Activated naive CD4-positive, alpha-beta T cell treated with anti-CD3 and anti-CD28 coated beads, Interleukin-2, amount 10 ng/mL, durations not matched to agents 7 days and 5 days (primary cell): ENCODE data around the gene DTNB.
"Not testable (repeated sequence)": the region's sequence is repeated elsewhere in the genome, so short reads cannot be mapped to it uniquely, and the experiment has no call there.

ENCODE experiments used
- CTCF ChIA-PET: fragments of 350-600 bp; sonication (Branson Sonifier 250); formaldehyde crosslinking; loops from one replicate; lab custom pipeline; 2021; ENCODE audit warnings: antibody characterized with exemption; lab: Charles Lee
- DNase-seq: peaks from one replicate; pipeline ENCODE4 v3.0.0-alpha.2; 2020
- H3K27ac Mint-ChIP-seq: one replicate; pipeline ENCODE4 v1.8.0; 2021; ENCODE audit warnings: mild to moderate bottlenecking, moderate library complexity, mixed read lengths
- H3K27me3 Mint-ChIP-seq: one replicate; pipeline ENCODE4 v1.8.0; 2021; ENCODE audit warnings: mild to moderate bottlenecking, mixed read lengths
- H3K36me3 Mint-ChIP-seq: one replicate; pipeline ENCODE4 v1.8.0; 2021; ENCODE audit warnings: mixed read lengths
- H3K4me1 Mint-ChIP-seq: one replicate; pipeline ENCODE4 v1.8.0; 2021; ENCODE audit warnings: mixed read lengths
- H3K4me3 Mint-ChIP-seq: one replicate; pipeline ENCODE4 v1.8.0; 2021; ENCODE audit warnings: mild to moderate bottlenecking, moderate library complexity, mixed read lengths
- H3K9me3 Mint-ChIP-seq: one replicate; pipeline ENCODE4 v1.8.0; 2021; ENCODE audit warnings: mixed read lengths

The DTNB gene

DNA sequence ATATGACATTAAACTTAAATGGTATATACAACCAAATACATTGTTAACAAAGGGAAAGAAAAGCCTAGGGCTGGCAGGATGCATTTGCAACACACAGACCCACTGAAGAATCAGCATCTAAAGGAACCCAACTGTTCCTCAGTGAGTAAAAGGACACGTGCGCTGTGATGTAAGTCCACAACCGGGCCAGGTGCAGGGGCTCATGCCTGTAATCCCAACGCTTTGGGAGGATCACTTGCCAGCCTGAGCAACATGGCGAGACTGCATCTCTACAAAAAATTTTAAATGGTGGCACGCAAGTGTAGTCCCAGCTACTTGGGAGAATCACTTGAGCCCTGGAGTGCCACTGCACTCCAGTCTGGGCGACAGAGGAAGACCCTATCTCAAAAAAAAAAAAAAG is 3.9 kb downstream of the DTNB start:
- Mint-ChIP-seq H3K4me3 (no peak overlapping the region), H3K27ac (no peak overlapping the region), H3K27me3 (peaks cover 9% of the 10 kb centered on the region), H3K4me1 (peaks cover 28% of the 10 kb centered on the region), H3K9me3 (no peaks in the 10 kb centered on the region), H3K36me3 (no peaks in the 10 kb centered on the region)
- CTCF ChIA-PET = no interaction called here
- DNase-seq = no peak

GRCh38 chr2:25666218-25666617 is 7.2 kb downstream of the DTNB start:
- peaks cover 8% of the 10 kb centered on the region for H3K4me1 Mint-ChIP-seq
- DNase-seq = no peak
- CTCF ChIA-PET = interaction anchor here (0.7 to 3.3 kb wide), 2 partner anchors 59 to 420 kb away, joined by 4 to 38 read pairs; no protein-coding TSS in a partner anchor
- H3K27me3 Mint-ChIP-seq = no peaks in the 10 kb centered on the region
- no peaks in the 10 kb centered on the region for H3K36me3 Mint-ChIP-seq
- H3K9me3 Mint-ChIP-seq = no peaks in the 10 kb centered on the region
- H3K4me3 Mint-ChIP-seq = no peak overlapping the region
- no peak overlapping the region for H3K27ac Mint-ChIP-seq

- H3K4me3 Mint-ChIP-seq, H3K27me3 Mint-ChIP-seq, H3K4me1 Mint-ChIP-seq, H3K36me3 Mint-ChIP-seq, H3K9me3 Mint-ChIP-seq, H3K27ac Mint-ChIP-seq, DNase-seq: not testable (repeated sequence)
- CTCF ChIA-PET = interaction anchor here (0.7 to 3.3 kb wide), 12 partner anchors 9 to 420 kb away, joined by 3 to 38 read pairs (median 3); no protein-coding TSS in a partner anchor
Measured at GRCh38 chr2:25665429-25665828, 7.9 kb downstream of the DTNB start.

- CTCF ChIA-PET = interaction anchor here (0.7 to 3.3 kb wide), 13 partner anchors 9 to 187 kb away, joined by 3 to 38 read pairs (median 3); no protein-coding TSS in a partner anchor
- DNase-seq = no peak
- Mint-ChIP-seq H3K27me3 (no peaks in the 10 kb centered on the region), H3K27ac (no peak overlapping the region), H3K4me3 (no peak overlapping the region), H3K4me1 (peaks cover 4% of the 10 kb centered on the region), H3K36me3 (no peaks in the 10 kb centered on the region), H3K9me3 (no peaks in the 10 kb centered on the region)
Measured at GRCh38 chr2:25664965-25665307, 8.4 kb downstream of the DTNB start.

- Mint-ChIP-seq H3K36me3 (no peaks in the 10 kb centered on the region), H3K4me3 (no peak overlapping the region), H3K27me3 (no peaks in the 10 kb centered on the region), H3K27ac (no peak overlapping the region), H3K4me1 (peaks cover 4% of the 10 kb centered on the region), H3K9me3 (no peaks in the 10 kb centered on the region)
- DNase-seq = peak; percentile 47
- CTCF ChIA-PET = interaction anchor here (0.7 to 3.3 kb wide), 13 partner anchors 8 to 187 kb away, joined by 3 to 38 read pairs (median 3); no protein-coding TSS in a partner anchor
Measured at GRCh38 chr2:25664183-25664964, 9.0 kb downstream of the DTNB start.

DNA sequence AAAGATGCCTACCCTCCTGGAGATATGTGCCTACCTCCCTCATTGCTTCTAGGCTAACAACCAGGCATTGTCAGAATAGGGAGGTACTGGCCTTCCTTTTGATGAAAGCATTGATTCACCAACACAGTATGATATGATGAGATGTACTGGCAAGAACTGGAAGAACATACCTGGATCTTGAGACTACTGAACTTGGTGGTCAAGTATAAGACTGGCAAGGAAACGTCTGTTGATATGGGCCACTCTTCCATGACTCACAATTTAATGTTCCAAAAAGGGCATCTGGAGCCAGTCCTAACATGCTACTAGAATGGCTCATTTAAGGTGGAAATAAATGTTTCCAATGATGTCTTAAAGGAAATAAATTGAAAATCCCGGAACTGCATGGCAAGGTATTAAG is 18.1 kb downstream of the DTNB start:
- Mint-ChIP-seq H3K27me3 (no peaks in the 10 kb centered on the region), H3K4me1 (peaks cover 10% of the 10 kb centered on the region), H3K36me3 (peaks cover 4% of the 10 kb centered on the region), H3K4me3 (no peak overlapping the region), H3K27ac (no peak overlapping the region), H3K9me3 (no peaks in the 10 kb centered on the region)
- no peak for DNase-seq
- CTCF ChIA-PET = interaction anchor here (0.6 to 1.8 kb wide), 2 partner anchors 9 to 490 kb away, joined by 3 to 5 read pairs; no protein-coding TSS in a partner anchor

- no peaks in the 10 kb centered on the region for H3K27me3 Mint-ChIP-seq
- CTCF ChIA-PET = interaction anchor here (0.6 kb wide), 1 partner anchor 197 kb away, joined by 3 read pairs; no protein-coding TSS in a partner anchor
- H3K4me3 Mint-ChIP-seq = no peak overlapping the region
- H3K4me1 Mint-ChIP-seq = peaks cover 10% of the 10 kb centered on the region
- H3K27ac Mint-ChIP-seq = no peak overlapping the region
- DNase-seq = no peak
- no peaks in the 10 kb centered on the region for H3K9me3 Mint-ChIP-seq
- peaks cover 9% of the 10 kb centered on the region for H3K36me3 Mint-ChIP-seq
Measured at GRCh38 chr2:25654801-25655200, 18.6 kb downstream of the DTNB start.

DNA sequence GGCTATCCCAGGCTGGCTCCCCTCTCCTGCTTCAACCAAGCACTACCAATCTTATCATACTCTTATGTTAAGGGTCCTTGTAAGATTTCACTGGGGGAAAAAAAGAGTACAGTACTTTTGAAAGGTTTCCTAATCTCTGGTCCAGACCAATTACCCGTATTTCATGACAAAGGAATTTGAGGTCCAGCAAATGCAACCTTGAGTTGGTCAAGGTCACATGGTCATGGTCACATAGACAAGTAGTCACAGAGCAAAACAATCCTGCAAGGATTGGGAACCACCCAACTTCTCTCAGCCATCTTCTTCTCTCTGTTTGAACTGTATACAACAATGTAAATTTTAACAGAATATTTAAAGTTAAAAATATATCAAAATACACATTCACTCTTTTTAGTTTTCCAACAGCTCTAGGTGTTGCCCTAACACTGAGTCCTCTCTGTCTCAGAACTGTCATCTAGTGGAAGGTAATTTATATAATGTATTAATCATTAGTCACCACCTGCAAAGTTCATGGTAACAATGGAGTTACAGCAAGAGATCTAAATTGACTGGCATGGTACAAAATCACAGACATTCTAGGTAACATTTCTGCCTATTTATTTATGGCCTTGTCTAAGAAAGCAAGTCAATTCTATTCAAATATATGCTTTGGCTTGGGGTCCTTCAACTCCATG is 21.5 kb downstream of the DTNB start:
- Mint-ChIP-seq H3K27ac (no peak overlapping the region), H3K9me3 (no peaks in the 10 kb centered on the region), H3K4me3 (no peak overlapping the region), H3K4me1 (peaks cover 4% of the 10 kb centered on the region), H3K27me3 (no peaks in the 10 kb centered on the region), H3K36me3 (peaks cover 17% of the 10 kb centered on the region)
- CTCF ChIA-PET = interaction anchor here (1.0 kb wide), 1 partner anchor 13 kb away, joined by 3 read pairs; no protein-coding TSS in a partner anchor
- no peak for DNase-seq

DNA sequence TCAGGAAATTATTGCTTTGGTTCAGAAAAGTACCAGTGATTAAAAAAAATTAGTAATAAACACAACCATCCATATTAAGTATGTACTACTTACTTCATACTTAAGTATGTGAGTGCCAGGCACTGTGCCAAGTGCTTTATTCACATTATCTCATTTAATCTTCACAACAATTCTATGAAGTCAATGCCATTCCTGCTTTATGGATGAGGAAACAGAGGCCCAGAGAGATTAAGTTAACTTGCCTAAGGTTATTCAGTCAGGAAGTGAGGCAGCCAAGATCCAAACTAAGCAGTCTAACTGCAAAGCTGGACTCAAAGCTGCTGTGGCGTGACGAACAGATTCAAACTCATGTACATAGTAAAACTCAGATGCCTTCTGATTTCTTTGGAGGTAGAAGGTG is 22.3 kb downstream of the DTNB start:
- Mint-ChIP-seq H3K27ac (no peak overlapping the region), H3K4me3 (no peak overlapping the region), H3K36me3 (peaks cover 19% of the 10 kb centered on the region), H3K9me3 (no peaks in the 10 kb centered on the region), H3K27me3 (no peaks in the 10 kb centered on the region), H3K4me1 (no peaks in the 10 kb centered on the region)
- DNase-seq = no peak
- CTCF ChIA-PET = no interaction called here

- peaks cover 20% of the 10 kb centered on the region for H3K36me3 Mint-ChIP-seq
- CTCF ChIA-PET = no interaction called here
- H3K27me3 Mint-ChIP-seq = no peaks in the 10 kb centered on the region
- no peaks in the 10 kb centered on the region for H3K4me1 Mint-ChIP-seq
- no peak overlapping the region for H3K4me3 Mint-ChIP-seq
- H3K27ac Mint-ChIP-seq = no peak overlapping the region
- H3K9me3 Mint-ChIP-seq = no peaks in the 10 kb centered on the region
- DNase-seq = no peak
Measured at GRCh38 chr2:25650256-25650655, 23.1 kb downstream of the DTNB start.

- DNase-seq = no peak
- H3K27me3 Mint-ChIP-seq = no peaks in the 10 kb centered on the region
- no peak overlapping the region for H3K27ac Mint-ChIP-seq
- H3K9me3 Mint-ChIP-seq = no peaks in the 10 kb centered on the region
- CTCF ChIA-PET = no interaction called here
- peaks cover 20% of the 10 kb centered on the region for H3K36me3 Mint-ChIP-seq
- no peak overlapping the region for H3K4me3 Mint-ChIP-seq
- H3K4me1 Mint-ChIP-seq = no peaks in the 10 kb centered on the region
Measured at GRCh38 chr2:25649786-25650185, 23.6 kb downstream of the DTNB start.

DNA sequence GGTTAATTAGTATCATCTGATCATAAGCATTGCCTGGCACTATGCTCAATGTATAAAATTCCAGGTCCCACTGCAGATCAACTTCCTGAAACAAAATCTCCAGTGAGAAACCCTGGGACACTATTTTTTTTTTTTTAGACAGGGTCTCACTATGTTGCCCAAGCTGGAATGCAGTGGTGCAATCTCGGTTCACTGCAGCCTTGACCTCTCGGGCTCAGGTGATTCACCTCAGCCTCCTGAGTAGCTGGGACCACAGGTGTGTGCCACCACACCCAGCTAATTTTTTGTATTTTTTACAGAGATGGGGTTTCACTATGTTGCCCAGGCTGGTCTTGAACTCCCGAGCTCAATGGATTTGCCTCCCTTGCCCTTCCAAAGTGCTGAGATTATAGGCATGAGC is 31.1 kb downstream of the DTNB start:
- CTCF ChIA-PET = no interaction called here
- no peaks in the 10 kb centered on the region for H3K9me3 Mint-ChIP-seq
- H3K36me3 Mint-ChIP-seq = peaks cover 20% of the 10 kb centered on the region
- H3K27me3 Mint-ChIP-seq = no peaks in the 10 kb centered on the region
- no peak for DNase-seq
- H3K27ac Mint-ChIP-seq = no peak overlapping the region
- peaks cover 4% of the 10 kb centered on the region for H3K4me1 Mint-ChIP-seq
- H3K4me3 Mint-ChIP-seq = no peak overlapping the region

GRCh38 chr2:25639696-25640095 is 33.7 kb downstream of the DTNB start:
- H3K27me3 Mint-ChIP-seq = no peaks in the 10 kb centered on the region
- H3K36me3 Mint-ChIP-seq = peaks cover 19% of the 10 kb centered on the region
- no peaks in the 10 kb centered on the region for H3K9me3 Mint-ChIP-seq
- H3K4me3 Mint-ChIP-seq = no peak overlapping the region
- peaks cover 4% of the 10 kb centered on the region for H3K4me1 Mint-ChIP-seq
- CTCF ChIA-PET = no interaction called here
- no peak overlapping the region for H3K27ac Mint-ChIP-seq
- no peak for DNase-seq

DNA sequence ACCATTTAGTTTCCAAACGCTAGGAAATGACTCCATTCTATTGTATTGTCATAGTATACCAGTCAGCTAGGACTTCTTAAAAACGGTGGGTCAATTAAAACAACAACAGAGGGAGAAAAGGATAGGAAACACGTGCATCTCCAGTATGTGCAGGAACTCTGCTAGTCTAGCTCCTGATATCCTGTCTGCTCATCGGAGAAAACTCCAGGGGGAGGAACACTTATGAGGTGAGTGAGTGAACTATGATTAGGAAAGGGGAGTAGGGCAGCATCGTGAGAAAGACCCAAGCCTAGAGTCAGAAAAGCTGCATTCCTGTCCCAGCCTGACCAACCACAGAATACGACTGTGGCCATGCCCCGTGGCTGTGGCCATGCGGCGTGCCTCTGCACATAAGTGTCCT is 34.2 kb downstream of the DTNB start:
- DNase-seq = no peak
- Mint-ChIP-seq H3K27ac (no peak overlapping the region), H3K9me3 (no peaks in the 10 kb centered on the region), H3K4me3 (no peak overlapping the region), H3K27me3 (no peaks in the 10 kb centered on the region), H3K36me3 (peaks cover 19% of the 10 kb centered on the region), H3K4me1 (peaks cover 4% of the 10 kb centered on the region)
- CTCF ChIA-PET = interaction anchor here (1.1 kb wide), 1 partner anchor 32 kb away, joined by 4 read pairs; no protein-coding TSS in a partner anchor
